H1 (cell line): ENCODE data around the gene ROR1. TPM values are rescaled to one million over a fixed set of nuclear protein-coding genes. Genes with fewer than 3 reads are reported as not detected.
"Not testable (repeated sequence)": the region's sequence is repeated elsewhere in the genome, so short reads cannot be mapped to it uniquely, and the experiment has no call there.

ENCODE experiments used
- CTCF ChIA-PET: fragments of 300-600 bp; sonication (Branson Sonifier 250); formaldehyde crosslinking; loops from one replicate; lab custom pipeline; 2021; ENCODE audit not compliant: partially characterized antibody; lab: Charles Lee
- POLR2A ChIA-PET: fragments of 300-600 bp; sonication (Branson Sonifier 250); formaldehyde crosslinking; loops from one replicate; lab custom pipeline; 2021; ENCODE audit warnings: inconsistent platforms; ENCODE audit not compliant: partially characterized antibody; lab: Charles Lee
- DNase-seq, 2 experiments: peaks; one replicate each; pipeline versions ENCODE4 v3.0.0 to v3.0.0-alpha.2; 2010 to 2022; ENCODE audit warnings: low spot score in 2 of 2, low read depth in 1 of 2, mixed read lengths in 1 of 2
- FAIRE-seq: peaks from 2 replicates; lab custom pipeline; 2011; peaks lifted over from hg19 to GRCh38; lab: Jason Lieb, UNC
- H2AFZ ChIP-seq: 2 replicates; pipeline ENCODE4 v1.8.1; 2012; ENCODE audit warnings: low read length, inconsistent platforms
- H2AK5ac ChIP-seq: 2 replicates; pipeline ENCODE4 v1.6.1; 2013; ENCODE audit warnings: low read depth, low read length
- H2BK120ac ChIP-seq: replicated peaks from 2 replicates; pipeline ENCODE3; 2013; ENCODE audit warnings: low read depth, low read length, inconsistent platforms
- H2BK12ac ChIP-seq: 2 replicates; pipeline ENCODE4 v1.6.1; 2013; ENCODE audit warnings: low read depth, low read length
- H2BK15ac ChIP-seq: 2 replicates; pipeline ENCODE4 v1.6.1; 2013; ENCODE audit warnings: low read length
- H2BK20ac ChIP-seq: 2 replicates; pipeline ENCODE4 v1.6.1; 2013; ENCODE audit warnings: low read length
- H2BK5ac ChIP-seq: 2 replicates; pipeline ENCODE4 v1.6.1; 2013; ENCODE audit warnings: low read depth, low read length
- H3K14ac ChIP-seq: 2 replicates; pipeline ENCODE4 v1.6.1; 2013; ENCODE audit warnings: inconsistent platforms; ENCODE audit not compliant: insufficient read length
- H3K18ac ChIP-seq: 2 replicates; pipeline ENCODE4 v1.6.1; 2013; ENCODE audit warnings: low read length; ENCODE audit errors: extremely low read depth
- H3K23ac ChIP-seq: 2 replicates; pipeline ENCODE4 v1.6.1; 2013; ENCODE audit warnings: inconsistent platforms; ENCODE audit not compliant: insufficient read length
- H3K23me2 ChIP-seq: 2 replicates; pipeline ENCODE4 v1.6.1; 2013; ENCODE audit warnings: low read depth, low read length
- H3K27ac ChIP-seq: 2 replicates; pipeline ENCODE4 v1.6.1; 2011; ENCODE audit warnings: low read depth, low read length, inconsistent platforms
- H3K27me3 ChIP-seq, 4 experiments: replicated peaks in 1 of 4; 1 replicate in 1 of 4; 2 replicates in 3 of 4; pipeline versions ENCODE4 v1.6.1 to v1.8.1; 2011 to 2013; ENCODE audit warnings: low read length in 3 of 4, mild to moderate bottlenecking in 3 of 4, inconsistent platforms in 2 of 4, mixed read lengths in 2 of 4, moderate library complexity in 1 of 4; ENCODE audit not compliant: control insufficient read depth in 3 of 4, insufficient read depth in 3 of 4; ENCODE audit errors: extremely low read depth in 1 of 4
- H3K36me3 ChIP-seq, 4 experiments: 2 replicates each; pipeline versions ENCODE4 v1.6.1 to v1.8.1; 2011 to 2013; ENCODE audit warnings: mild to moderate bottlenecking in 4 of 4, low read length in 3 of 4, moderate library complexity in 2 of 4, control low read depth in 1 of 4, inconsistent platforms in 1 of 4; ENCODE audit not compliant: insufficient read depth in 4 of 4, control insufficient read depth in 2 of 4
- H3K4ac ChIP-seq: replicated peaks from 2 replicates; pipeline ENCODE3; 2013; ENCODE audit warnings: low read length, low read depth, mixed read lengths, inconsistent platforms; ENCODE audit not compliant: insufficient read length
- H3K4me1 ChIP-seq, 4 experiments: replicated peaks in 1 of 4; 1 replicate in 1 of 4; 2 replicates in 3 of 4; pipeline versions ENCODE4 v1.6.1 to v1.8.1; 2011 to 2013; ENCODE audit warnings: low read length in 3 of 4, inconsistent platforms in 2 of 4, mixed read lengths in 1 of 4; ENCODE audit not compliant: insufficient read depth in 4 of 4, control insufficient read depth in 3 of 4
- H3K4me2 ChIP-seq, 2 experiments: 2 replicates each; pipeline versions ENCODE4 v1.6.1 to v1.8.1; 2011 to 2013; ENCODE audit warnings: low read depth in 2 of 2, low read length in 2 of 2, control low read depth in 1 of 2, inconsistent platforms in 1 of 2, mild to moderate bottlenecking in 1 of 2; ENCODE audit not compliant: insufficient read depth in 1 of 2
- H3K4me3 ChIP-seq, 4 experiments: fragments of 200-600, 300-600 bp in 1 of 4; sonication (generic), shearing (Covaris generic), sonication (Bioruptor Twin) in 1 of 4; 2 replicates each; pipeline versions ENCODE4 v1.5.1 to v1.8.1; 2011 to 2016; ENCODE audit warnings: low read length in 4 of 4, low read depth in 3 of 4, control low read depth in 2 of 4, inconsistent platforms in 2 of 4, mild to moderate bottlenecking in 2 of 4, mixed read lengths in 1 of 4, moderate library complexity in 1 of 4; ENCODE audit not compliant: insufficient read depth in 2 of 4; ENCODE audit errors: extremely low read depth in 1 of 4
- H3K56ac ChIP-seq: replicated peaks from 2 replicates; pipeline ENCODE3; 2013; ENCODE audit warnings: low read depth, mild to moderate bottlenecking, mixed read lengths, low read length, inconsistent platforms; ENCODE audit not compliant: insufficient read length
- H3K79me1 ChIP-seq: 2 replicates; pipeline ENCODE4 v1.6.1; 2013; ENCODE audit warnings: low read depth, low read length, control low read depth
- H3K79me2 ChIP-seq, 2 experiments: 2 replicates each; pipeline versions ENCODE4 v1.6.1 to v1.8.1; 2012 to 2013; ENCODE audit warnings: low read length in 2 of 2, mild to moderate bottlenecking in 2 of 2, inconsistent platforms in 1 of 2; ENCODE audit not compliant: insufficient read depth in 2 of 2, control insufficient read depth in 1 of 2
- H3K9ac ChIP-seq, 4 experiments: replicated peaks in 1 of 4; 1 replicate in 1 of 4; 2 replicates in 3 of 4; pipeline versions ENCODE4 v1.6.1 to v1.8.1; 2011 to 2013; ENCODE audit warnings: low read depth in 3 of 4, low read length in 3 of 4, control low read depth in 2 of 4, mild to moderate bottlenecking in 2 of 4, moderate library complexity in 2 of 4, inconsistent platforms in 1 of 4; ENCODE audit errors: extremely low read depth in 1 of 4
- H3K9me3 ChIP-seq, 2 experiments: 2 replicates each; pipeline versions ENCODE4 v1.6.1 to v1.8.1; 2012 to 2013; ENCODE audit warnings: mild to moderate bottlenecking in 2 of 2, moderate library complexity in 2 of 2, control low read depth in 1 of 2, inconsistent platforms in 1 of 2, low read depth in 1 of 2, low read length in 1 of 2, mixed read lengths in 1 of 2; ENCODE audit not compliant: insufficient read depth in 2 of 2
- H4K20me1 ChIP-seq, 2 experiments: replicated peaks in 1 of 2; 2 replicates each; pipeline versions ENCODE3 to v1.8.1; 2011 to 2013; ENCODE audit warnings: inconsistent platforms in 2 of 2, low read length in 2 of 2, mild to moderate bottlenecking in 1 of 2; ENCODE audit not compliant: insufficient read depth in 2 of 2, control insufficient read depth in 1 of 2
- H4K5ac ChIP-seq: 2 replicates; pipeline ENCODE4 v1.6.1; 2013; ENCODE audit warnings: low read length, low read depth, mixed read lengths, inconsistent platforms; ENCODE audit not compliant: insufficient read length
- H4K8ac ChIP-seq: 2 replicates; pipeline ENCODE4 v1.8.0; 2013; ENCODE audit warnings: mild to moderate bottlenecking, moderate library complexity, low read length, inconsistent platforms; ENCODE audit not compliant: insufficient read depth; ENCODE audit errors: extremely low read depth
- H4K91ac ChIP-seq: replicated peaks from 2 replicates; pipeline ENCODE3; 2013; ENCODE audit warnings: low read length, mixed read lengths, inconsistent platforms; ENCODE audit not compliant: insufficient read length
- GABPA ChIP-seq: IDR thresholded peaks from 2 replicates; pipeline ENCODE4 v1.6.1; 2011; ENCODE audit warnings: mild to moderate bottlenecking, low read length, moderate library complexity, borderline replicate concordance; ENCODE audit not compliant: insufficient read depth
- HDAC6 ChIP-seq: IDR thresholded peaks from one replicate; pipeline ENCODE4 v1.7.1; 2012; ENCODE audit warnings: low read depth, mild to moderate bottlenecking, inconsistent platforms, low read length, moderate library complexity
- MAFK ChIP-seq: IDR thresholded peaks from 2 replicates; pipeline ENCODE4 v1.6.1; 2012; ENCODE audit warnings: low read depth, mild to moderate bottlenecking, improper control_type of control experiment, low read length
- POLR2A ChIP-seq, 2 experiments: IDR thresholded peaks; 1 replicate in 1 of 2; 2 replicates in 1 of 2; pipeline ENCODE4 v1.6.1; 2011; ENCODE audit warnings: low read depth in 2 of 2, low read length in 2 of 2, mild to moderate bottlenecking in 2 of 2; ENCODE audit errors: control extremely low read depth in 1 of 2
- TBP ChIP-seq: IDR thresholded peaks from 2 replicates; pipeline ENCODE4 v1.6.1; 2011; ENCODE audit warnings: low read depth, low read length, improper control_type of control experiment
- WGBS, 2 experiments: shearing (Covaris generic) in 1 of 2; methylation state at CpG; one replicate each; pipeline versions ENCODE4 v1.1.6 to v1.1.7; 2013 to 2015; ENCODE audit warnings: low lambda C conversion rate in 2 of 2, mixed read lengths in 2 of 2, inconsistent platforms in 1 of 2, low coverage in 1 of 2, missing lambda C conversion rate in 1 of 2; ENCODE audit not compliant: insufficient replicate concordance in 2 of 2, insufficient coverage in 1 of 2, insufficient read length in 1 of 2; ENCODE audit errors: extremely low coverage in 1 of 2, missing lambda C conversion rate in 1 of 2; 5-methylcytosine and 5-hydroxymethylcytosine counted together
- polyA plus RNA-seq, 7 experiments: library from polyadenylated mRNA; depleted of rRNA in 3 of 7; stranded (reverse) in 5 of 7; unstranded in 2 of 7; fragments of >200 nt in 5 of 7; fragments of 200-250 nt in 2 of 7; gene quantifications; 1 replicate in 5 of 7; 2 replicates in 1 of 7; 4 replicates in 1 of 7; pipeline versions ENCODE4 v1.2.1 to v1.2.3, GENCODE V29; 2011 to 2013; ENCODE audit warnings: missing spikeins in 2 of 7, mixed read lengths in 2 of 7
- total RNA-seq: library from RNA; stranded (reverse); fragmentation: NEBNext Ultra II Directional; extraction: Animal tissue kit (Norgen Biotek cat#: 25700); gene quantifications from 2 replicates; pipeline ENCODE4 v1.2.1, GENCODE V29; 2021

ROR1 gene
- total and polyA plus RNA-seq, 2 of the 8 experiments (the other 6 are each of a cell fraction or from before 2014, with no cell fraction given) = 33.6 to 73.6 TPM

- TF ChIP-seq POLR2A (IDR thresholded peaks at IDR 0.05; ENCODE audit: control extremely low read depth in 1 of 2, low read depth in 2 of 2, low read length in 2 of 2) = no peak
- no peak for TF ChIP-seq MAFK
- no peak for TF ChIP-seq HDAC6
- TF ChIP-seq TBP = no peak
- TF ChIP-seq GABPA = no peak
Observed at GRCh38 chr1:64223329-64224151, 449.7 kb downstream of the ROR1 start (continued).

GRCh38 chr1:64224236-64224635 is 450.4 kb downstream of the ROR1 start:
- not testable (repeated sequence) for FAIRE-seq, H3K14ac ChIP-seq

More at GRCh38 chr1:64224236-64224635, 450.4 kb downstream of the ROR1 start:
- POLR2A ChIA-PET, H3K4me1 ChIP-seq, H3K56ac ChIP-seq, H3K27ac ChIP-seq, H3K79me1 ChIP-seq, H3K4ac ChIP-seq, H3K18ac ChIP-seq, H3K9me3 ChIP-seq, H4K20me1 ChIP-seq, H3K4me3 ChIP-seq, H3K4me2 ChIP-seq, H4K8ac ChIP-seq, H3K27me3 ChIP-seq, H2BK12ac ChIP-seq, H3K9ac ChIP-seq, H4K5ac ChIP-seq, H2BK15ac ChIP-seq, H3K23ac ChIP-seq, H3K79me2 ChIP-seq, H2BK120ac ChIP-seq, H4K91ac ChIP-seq, H2BK5ac ChIP-seq, H3K36me3 ChIP-seq, H2BK20ac ChIP-seq, DNase-seq, CTCF ChIA-PET, H2AFZ ChIP-seq, H2AK5ac ChIP-seq, H3K23me2 ChIP-seq: not testable (repeated sequence)
- WGBS, 2 experiments = 95% methylated on average over 7 of the region's 7 CpGs; no CpG with 5 or more reads in 1 of the 2 experiments
